GM19035 (cell line): Measurements from ENCODE around the gene PRKAR1B.
"Not testable (repeated sequence)": the region's sequence is repeated elsewhere in the genome, so short reads cannot be mapped to it uniquely, and the experiment has no call there.

Experiments used
- ATAC-seq: cut with Tn5 transposase; IDR thresholded peaks from one replicate; pipeline ENCODE4 v1.9.1; 2021; ENCODE audit not compliant: unreplicated experiment

The PRKAR1B gene

DNA sequence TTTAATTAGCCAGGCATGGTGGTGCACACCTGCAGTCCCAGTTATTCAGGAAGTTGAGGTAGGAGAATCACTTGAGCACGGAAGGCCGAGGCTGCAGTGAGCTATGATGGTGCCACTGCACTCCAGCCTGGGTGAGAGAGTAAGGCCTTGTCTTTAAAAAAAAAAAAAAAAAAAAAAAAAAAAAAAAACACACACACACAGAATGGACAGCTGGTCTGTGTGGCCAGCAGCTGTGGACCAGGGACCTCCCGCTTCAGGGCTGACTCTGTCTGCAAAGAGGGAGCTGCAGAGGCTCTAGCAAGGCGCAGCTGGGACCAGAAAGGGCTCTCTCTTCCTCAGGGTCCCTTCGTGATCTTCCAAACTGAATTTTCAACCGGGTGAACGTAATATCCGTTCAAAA lies 54.2 kb downstream of the PRKAR1B start:
- ATAC-seq, result no peak

DNA sequence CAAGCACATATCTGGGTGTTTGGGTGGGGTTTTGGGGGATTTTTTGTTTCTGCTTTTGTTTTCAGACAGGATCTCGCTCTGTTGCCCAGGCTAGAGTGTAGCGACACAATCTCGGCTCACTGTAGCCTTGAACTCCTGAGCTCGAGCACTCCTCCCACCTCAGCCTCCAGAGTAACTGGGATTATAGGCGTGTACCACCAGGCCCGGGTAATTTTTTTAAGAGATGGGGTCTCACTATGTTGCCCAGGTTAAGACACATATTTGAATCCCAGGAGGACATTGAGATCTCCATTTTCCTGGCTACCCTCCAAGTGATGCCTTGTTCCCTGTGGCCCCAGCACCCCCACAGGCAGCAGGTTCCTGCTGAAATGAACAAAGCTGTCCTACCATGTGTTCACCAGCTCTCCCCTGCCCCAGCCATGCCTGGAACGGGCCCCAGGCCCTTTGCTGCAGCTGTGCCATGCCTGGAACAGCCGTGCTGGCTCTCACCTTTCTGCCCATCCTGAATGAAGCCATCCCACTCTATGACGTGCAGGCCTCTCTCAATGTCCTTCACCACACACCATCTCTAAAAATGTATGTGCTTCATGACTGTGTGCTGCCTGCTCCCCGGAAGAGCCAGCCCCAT lies 55.6 kb downstream of the PRKAR1B start:
- ATAC-seq, result no peak

DNA sequence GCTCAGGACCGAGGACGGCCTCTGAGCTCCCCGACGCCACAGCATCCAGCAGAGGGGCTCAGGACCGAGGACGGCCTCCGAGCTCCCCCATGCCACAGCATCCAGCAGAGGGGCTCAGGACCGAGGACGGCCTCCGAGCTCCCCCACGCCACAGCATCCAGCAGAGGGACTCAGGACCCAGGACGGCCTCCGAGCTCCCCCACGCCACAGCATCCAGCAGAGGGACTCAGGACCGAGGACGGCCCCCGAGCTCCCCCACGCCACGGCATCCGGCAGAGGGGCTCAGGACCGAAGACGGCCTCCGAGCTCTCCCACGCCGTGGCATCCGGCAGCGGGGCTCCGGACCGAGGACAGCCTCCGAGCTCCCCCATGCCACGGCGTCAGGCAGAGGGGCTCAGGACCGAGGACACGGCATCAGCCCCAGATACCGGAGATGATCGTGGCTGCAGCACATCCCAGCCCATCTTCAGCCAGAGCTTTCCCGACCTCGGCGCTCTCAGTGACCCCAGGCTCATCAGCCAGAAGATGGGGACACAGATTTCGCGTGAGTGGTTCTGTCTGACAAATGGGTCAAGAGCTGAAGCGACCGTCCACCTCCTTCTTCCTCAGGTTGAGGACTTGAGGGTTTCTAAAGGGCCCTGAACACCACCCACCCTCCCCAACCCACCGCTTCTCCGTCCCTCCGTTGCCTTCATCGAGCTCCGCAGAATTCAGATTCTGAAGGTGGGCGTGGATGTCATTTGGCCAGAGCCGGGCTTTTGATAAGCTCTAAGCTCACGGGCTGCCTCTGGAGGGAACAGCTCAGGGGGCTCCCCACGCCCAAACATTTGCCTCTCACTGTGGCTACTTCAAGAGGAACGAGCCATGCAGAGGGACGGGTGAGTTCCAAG lies 56.3 kb downstream of the PRKAR1B start:
- ATAC-seq, result no peak

DNA sequence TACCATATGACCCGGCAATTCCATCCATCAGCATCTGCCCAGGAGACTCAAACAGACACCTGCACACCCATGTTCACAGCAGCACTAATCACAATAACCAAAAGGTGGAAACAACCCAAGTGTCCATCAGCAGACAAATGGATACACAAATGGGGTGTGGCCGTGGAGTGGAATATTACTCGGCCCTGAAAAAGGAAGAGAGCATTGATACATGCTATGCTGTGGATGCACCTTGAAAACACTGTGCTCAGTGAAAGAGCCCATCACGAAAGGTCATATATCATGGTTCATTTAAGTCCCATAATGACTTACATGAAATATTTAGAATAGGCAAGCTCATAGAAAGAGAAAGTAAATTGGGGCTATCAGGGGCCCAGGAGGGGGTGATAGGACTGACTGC lies 58.1 kb downstream of the PRKAR1B start:
- ATAC-seq, result no peak

DNA sequence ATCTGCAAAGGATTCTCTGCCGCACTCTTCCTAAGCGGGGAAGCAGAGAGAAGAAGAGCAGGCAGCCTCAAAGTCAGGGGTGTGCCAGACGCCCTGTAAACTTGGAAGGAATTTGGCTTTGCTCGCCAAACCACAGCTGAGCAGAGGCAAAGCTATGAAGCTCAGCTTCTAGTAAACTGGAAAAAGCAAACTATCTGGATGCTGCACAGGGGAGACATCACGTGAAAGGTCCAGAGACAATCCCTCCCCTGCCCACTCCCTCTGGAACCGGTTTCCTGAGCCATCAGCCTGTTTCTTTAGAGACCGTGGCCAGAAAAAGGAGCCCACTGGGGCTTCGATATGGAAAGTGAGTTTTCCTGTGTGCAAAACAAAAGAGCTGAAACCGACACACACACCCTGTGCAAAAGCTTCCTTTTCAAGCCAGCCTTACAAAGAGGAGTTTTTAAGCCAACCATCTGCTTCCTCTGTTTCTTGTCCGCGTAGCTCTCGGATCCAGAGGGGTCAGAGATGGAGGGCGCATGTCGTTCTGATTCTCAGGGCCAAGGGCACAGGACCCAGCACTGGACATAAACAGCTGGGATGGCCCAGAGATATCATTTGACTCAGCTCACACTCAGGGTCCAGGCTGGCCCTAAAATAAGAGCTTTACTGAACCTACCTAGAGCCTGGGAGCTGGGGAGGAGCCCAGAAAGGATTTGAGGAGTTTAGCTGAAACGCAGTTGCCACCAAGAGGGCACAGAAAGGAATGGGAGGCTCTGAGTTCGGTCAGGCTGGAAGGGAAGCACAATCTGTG lies 58.7 kb downstream of the PRKAR1B start:
- no peak for ATAC-seq

DNA sequence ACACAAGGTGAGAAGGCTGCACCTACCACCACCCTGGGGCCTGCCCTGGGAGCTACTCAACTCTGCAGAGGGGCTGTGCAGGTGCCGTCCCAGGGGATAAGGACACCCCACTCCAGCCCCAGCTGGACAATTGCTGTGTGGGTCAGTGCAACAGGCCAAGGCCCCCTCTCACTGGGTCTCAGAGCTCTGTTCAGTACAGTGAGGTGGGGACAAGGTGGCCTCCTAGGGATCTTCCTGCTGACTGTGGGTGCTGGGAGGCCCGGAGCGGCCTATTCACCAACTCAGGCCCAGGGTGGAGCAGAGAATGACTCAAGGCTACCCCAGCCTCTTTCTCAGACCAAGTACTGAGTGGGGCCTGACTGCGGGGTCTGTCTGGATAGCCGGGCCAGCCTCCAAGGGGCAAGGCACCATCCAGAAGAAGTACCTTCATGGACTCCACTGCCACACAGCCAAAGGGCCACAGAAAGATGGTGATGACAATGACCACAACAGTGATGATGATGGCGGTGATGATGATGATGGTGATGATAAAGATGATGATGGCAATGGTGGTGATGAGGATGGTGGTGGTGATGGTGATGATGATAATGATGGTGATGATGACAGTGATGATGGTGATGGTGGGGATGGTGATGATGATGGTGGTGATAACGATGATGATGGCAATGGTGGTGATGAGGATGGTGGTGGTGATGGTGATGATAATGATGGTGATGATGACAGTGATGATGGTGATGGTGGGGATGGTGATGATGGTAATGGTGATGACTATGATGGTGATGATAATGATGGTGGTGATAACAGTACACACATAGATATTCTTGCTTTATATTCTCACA lies 60.4 kb downstream of the PRKAR1B start:
- ATAC-seq, result no peak

DNA sequence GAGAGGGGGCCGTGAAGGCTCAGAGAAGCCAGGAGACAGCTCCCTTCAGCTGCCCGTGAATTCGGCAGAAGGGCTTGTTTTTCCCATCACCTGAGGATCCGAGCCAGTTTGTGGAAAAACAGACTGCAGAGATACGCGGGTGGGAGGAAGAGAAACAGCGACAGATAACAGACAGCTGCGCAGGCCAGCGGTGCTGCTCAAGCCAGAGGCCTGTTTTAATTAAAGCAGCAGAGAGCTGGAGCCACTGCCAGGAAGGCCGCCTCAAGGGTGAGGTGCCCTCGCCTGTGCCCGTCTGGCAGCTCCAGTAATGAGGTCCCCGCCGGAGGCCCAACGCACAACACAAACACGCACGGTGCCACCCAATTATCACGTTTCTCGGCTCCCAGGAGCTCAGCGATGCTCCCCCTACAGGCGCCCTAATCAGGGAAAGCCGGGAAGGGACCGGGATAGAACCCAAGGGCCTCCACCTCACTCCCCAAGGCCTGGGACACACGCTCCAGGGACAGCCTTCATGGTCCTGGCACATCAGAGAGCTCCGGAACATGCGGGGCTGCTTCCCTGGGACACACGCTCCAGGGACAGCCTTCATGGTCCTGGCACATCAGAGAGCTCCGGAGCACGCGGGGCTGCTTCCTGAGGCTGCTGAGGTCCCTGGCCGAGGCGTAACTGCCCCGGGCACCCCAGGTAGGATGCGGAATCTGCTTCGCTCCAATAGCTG lies 61.2 kb downstream of the PRKAR1B start:
- no peak for ATAC-seq

DNA sequence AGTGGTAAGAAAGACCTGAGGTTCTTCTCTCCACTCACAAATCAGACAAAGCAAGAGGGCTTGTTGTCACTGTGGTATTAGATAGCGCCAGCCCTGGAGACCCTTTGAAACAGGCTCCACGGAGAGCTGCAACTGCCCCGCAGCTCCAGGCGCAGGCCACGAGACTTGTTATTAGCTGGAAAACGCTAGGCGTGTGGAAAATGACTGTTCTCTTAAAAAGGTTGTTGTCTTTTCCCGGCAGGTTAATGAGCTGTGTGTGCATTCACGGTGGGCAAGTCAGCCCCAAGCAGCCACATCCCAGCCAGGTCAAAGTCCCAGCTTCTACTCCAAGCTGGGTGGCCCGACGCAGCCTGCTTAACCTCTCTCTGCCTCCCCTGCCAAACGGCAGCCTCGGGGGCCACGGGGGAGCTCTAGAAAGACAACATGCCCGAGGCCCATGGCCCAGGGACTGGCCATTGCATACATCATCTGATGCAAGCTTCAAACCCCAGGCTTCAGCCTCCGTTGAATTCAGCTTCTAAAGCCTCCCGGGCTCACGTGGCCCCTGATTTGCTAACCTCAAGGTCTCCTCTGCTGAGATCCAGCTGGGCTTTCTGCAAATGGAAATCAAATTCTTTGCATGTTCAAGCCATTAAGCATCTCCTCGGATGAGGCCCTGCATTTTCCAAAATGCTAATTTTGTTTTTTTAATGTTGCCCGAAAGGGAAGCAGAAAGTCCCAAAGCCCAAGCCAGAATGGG lies 61.9 kb downstream of the PRKAR1B start:
- no peak for ATAC-seq

DNA sequence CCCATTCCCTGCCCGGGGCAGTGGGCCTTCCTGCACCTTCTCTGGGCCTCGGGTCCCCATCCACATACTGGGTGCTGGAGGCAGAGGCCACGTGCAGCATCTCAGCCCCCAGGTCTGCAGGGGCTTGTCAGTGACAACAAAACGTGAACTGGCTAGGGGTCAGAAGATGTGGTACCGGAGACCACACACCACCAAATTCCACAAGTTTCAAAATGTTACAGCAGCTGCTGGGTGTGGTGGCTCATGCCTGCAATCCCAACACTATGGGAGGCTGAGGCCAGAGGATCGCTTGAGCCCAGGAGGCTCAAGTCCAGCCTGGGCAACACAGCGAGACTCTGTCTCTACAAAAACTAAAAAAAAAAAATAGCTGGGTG lies 62.7 kb downstream of the PRKAR1B start:
- ATAC-seq, result no peak

DNA sequence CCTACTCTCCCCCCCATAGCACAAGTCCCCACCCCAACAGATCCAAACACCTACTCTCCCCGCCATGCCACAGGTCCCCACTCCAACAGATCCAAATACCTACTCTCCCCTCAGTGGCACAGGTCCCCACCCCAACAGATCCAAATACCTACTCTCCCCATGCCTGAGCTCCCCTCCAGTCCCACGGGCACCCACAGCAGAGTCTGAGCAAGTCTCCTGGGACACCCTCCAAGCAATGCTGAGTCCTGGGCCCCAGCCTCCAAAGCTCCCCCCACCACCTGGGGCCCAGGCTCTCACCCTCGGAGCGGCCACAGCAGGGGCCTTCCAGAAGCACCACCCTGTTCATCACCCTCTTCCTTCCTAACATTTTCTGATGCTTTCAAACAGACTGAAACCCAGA lies 64.5 kb downstream of the PRKAR1B start:
- no peak for ATAC-seq

DNA sequence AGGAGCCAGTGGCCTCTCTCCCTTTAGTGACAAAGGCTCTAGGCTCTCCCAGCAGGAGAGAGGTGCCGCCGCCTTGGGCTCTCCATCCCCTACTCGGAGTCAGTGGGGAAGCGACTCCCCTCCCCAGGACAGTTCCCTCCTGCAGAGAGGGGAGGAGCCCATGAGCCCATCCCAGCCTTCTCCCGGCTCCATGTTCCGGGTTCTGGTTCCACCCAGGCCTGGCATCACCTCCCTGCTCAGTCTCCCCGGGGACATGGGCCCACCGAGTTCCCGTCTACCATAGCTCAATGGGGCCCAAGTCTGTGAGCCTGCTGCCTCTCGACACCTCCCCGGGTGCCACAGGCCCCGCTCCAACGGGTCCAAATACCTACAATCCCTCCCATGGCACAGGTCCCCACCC lies 67.1 kb downstream of the PRKAR1B start:
- no peak for ATAC-seq

DNA sequence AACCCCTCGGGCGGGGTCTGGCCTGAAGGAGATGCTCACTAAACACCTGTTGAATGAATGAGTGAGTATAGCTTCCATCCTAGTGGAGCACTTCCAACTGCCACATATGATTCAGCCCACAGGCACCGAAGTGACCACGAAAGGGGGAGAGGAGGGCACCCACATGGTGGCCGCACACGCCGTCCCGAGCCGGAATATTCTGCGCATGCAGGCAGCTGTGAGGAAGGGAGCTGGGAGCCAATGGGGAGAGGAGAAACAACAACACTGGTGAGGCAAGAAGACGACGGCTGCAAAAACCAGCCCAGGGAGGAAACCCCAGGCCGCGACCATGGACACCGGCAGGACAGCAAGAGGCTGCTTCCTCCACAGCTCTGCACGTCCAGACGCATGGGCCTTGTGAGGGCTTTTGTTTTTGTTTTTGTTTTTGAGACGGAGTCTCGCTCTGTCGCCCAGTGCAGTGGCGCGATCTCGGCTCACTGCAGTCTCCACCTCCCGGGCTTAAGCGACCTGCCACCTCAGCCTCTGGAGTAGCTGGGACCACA lies 67.7 kb downstream of the PRKAR1B start:
- no peak for ATAC-seq

DNA sequence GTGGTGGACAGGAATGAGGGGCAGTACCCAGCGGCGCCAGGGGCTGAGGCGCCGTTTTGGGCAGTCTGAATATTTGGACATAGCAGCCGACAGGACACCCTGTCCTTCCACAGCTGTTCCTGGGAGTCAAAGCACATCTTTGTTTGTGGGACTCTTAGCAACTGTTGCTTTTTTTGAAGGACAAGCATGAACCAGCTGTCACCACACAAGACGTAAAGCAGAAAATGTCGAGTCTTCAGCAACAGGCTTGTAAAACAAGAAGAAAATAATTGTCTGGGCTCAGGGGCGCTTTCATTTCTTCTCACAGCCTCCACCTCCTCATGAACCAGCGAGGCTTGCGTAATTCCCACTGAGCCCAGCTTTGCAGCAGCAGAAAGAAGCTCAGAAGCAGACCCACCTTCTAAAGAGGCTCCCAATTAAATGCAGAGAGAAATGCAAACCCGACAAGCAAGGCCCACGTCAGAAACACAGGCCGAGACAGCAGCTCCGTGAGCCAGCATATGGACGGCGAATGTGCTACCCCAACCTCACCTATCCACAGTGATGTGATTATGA lies 69.4 kb downstream of the PRKAR1B start:
- no peak for ATAC-seq

DNA sequence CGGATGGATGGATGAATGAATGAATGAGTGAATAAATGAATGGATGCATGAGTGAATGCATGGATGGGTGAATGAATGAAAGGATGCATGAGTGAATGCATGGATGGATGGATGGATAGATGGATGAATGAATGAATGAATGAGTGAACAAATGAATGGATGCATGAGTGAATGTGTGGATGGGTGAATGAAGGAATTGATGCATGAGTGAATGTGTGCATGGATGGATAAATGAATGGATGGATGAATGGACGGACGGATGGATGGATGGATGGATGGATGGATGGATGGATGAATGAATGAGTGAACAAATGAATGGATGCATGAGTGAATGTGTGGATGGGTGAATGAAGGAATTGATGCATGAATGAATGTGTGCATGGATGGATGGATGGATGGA lies 70.1 kb downstream of the PRKAR1B start:
- ATAC-seq, result not testable (repeated sequence)

DNA sequence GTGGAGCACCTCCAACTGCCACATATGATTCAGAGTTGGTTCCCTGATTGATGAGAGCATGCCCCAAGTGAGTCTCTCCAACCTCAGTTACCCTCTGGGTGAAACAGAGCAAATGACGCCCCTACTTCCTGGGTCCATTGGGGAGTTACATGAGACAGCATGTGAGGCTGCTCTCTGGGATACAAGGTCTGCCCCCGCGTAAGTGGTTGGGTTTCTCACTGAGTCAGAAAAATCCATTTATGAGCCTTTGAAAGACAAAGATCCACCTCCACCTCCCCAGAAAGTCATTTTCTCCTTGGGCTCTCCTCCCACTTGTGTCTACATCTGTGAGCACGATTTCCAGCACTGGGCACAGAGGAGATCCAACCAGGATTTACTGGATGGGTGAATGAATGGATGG lies 71.3 kb downstream of the PRKAR1B start:
- no peak for ATAC-seq

DNA sequence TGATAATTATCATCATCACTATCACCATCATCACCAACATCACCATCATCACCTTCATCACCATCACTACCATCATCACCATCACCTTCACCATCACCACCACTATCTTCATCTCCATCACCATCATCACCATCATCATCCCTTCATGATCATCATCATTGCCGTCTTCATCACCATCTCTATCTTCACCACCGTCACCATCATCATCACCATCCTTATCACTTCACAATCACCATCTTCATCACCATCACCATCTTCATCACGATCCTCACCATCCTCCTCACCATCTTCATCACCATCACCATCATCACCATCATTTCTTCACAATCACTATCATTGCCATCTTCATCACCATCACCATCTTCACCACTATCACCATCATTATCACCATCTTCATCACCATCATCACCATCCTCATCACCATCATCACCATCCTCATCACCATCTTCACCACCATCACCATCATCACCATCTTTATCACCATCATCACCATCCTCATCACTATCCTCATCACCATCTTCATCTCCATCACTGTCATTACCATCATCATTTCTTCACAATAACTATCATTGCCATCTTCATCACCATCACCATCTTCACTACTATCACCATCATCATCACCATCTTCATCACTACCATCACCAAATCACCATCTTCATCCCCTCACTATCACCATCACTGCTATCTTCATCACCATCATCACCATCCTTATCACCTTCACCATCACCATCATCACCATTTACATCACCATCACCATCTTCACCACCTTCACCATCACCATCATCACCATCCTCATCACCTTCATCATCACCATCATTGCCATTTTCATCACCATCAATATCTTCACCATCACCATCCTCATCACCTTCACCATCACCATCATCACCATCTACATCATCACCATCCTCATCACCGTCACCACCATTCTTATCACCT lies 73.0 kb downstream of the PRKAR1B start:
- no peak for ATAC-seq

DNA sequence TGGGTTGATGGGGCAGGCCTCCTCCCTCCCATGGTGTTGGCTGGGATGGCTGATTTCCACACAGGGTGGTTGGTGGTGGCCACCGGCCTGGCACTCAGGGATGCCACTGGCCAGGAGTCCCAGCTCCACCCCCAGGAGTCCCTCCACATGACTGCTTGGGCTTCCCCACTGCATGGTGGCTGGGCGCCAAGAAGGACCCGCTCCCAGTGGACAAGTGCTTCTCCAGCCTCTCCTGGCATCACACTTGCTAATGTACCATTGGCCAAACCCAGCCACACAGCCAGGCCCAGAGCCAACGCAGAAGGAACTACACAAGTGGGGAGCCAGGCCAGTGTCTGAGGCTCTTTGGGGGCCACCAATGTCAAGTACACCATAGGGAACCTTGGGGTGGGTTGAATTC lies 74.2 kb downstream of the PRKAR1B start:
- no peak for ATAC-seq

DNA sequence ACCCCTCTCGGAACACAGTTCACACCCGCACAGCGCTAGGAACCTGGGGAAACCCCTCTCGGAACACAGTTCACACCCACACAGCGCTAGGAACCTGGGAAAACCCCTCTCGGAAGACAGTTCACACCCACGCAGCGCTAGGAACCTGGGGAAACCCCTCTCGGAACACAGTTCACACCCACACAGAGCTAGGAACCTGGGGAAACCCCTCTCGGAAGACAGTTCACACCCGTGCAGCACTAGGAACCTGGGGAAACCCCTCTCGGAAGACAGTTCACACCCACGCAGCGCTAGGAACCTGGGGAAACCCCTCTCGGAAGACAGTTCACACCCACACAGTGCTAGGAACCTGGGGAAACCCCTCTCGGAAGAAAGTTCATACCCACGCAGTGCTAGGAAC lies 74.9 kb downstream of the PRKAR1B start:
- not testable (repeated sequence) for ATAC-seq
